HepG2 (cell line): ENCODE data around the gene PIM3. TPM values are rescaled to one million over a fixed set of nuclear protein-coding genes. Genes with fewer than 3 reads are reported as not detected.

Experiments
- ZNF12 ChIP-seq: sonication (generic); formaldehyde crosslinking; IDR thresholded peaks from 2 replicates; pipeline ENCODE4 v1.5.0; 2020; ENCODE audit warnings: missing genetic modification reagents
- polyA plus RNA-seq, 8 experiments: library from polyadenylated mRNA; depleted of rRNA in 3 of 8; stranded (reverse) in 7 of 8; unstranded in 1 of 8; fragments of >200 nt; fragmentation: Illumina TruSeq in 4 of 8; extraction: Trizol in 4 of 8; gene quantifications; 2 replicates each; pipeline versions ENCODE4 v1.2.1 to v1.2.3, GENCODE V29; 2011 to 2016; ENCODE audit warnings: low read depth in 4 of 8, missing spikeins in 1 of 8, mixed read lengths in 1 of 8; ENCODE audit not compliant: insufficient read depth in 1 of 8
- total RNA-seq, 5 experiments: library from RNA; depleted of rRNA; stranded (reverse); fragments of >200 nt; fragmentation: Illumina TruSeq; extraction: Trizol; gene quantifications; 2 replicates each; pipeline ENCODE4 v1.2.3, GENCODE V29; 2016; ENCODE audit warnings: low read depth in 1 of 5
- TF ChIP-seq, protein P1 (sequence below), 2 experiments: fragments of 450-650 bp in 1 of 2; sonication (generic) in 1 of 2; formaldehyde crosslinking in 1 of 2; IDR thresholded peaks; 2 replicates each; pipeline versions ENCODE4 v1.6.1 to v1.8.0; 2016 to 2022; ENCODE audit warnings: antibody characterized with exemption in 1 of 2, mild to moderate bottlenecking in 1 of 2, missing genetic modification reagents in 1 of 2

Gene PIM3
- total and polyA plus RNA-seq, 2 of the 13 experiments (the other 11 are each of a cell fraction or from before 2014, with no cell fraction given), result 21.6 to 31.2 TPM

DNA sequence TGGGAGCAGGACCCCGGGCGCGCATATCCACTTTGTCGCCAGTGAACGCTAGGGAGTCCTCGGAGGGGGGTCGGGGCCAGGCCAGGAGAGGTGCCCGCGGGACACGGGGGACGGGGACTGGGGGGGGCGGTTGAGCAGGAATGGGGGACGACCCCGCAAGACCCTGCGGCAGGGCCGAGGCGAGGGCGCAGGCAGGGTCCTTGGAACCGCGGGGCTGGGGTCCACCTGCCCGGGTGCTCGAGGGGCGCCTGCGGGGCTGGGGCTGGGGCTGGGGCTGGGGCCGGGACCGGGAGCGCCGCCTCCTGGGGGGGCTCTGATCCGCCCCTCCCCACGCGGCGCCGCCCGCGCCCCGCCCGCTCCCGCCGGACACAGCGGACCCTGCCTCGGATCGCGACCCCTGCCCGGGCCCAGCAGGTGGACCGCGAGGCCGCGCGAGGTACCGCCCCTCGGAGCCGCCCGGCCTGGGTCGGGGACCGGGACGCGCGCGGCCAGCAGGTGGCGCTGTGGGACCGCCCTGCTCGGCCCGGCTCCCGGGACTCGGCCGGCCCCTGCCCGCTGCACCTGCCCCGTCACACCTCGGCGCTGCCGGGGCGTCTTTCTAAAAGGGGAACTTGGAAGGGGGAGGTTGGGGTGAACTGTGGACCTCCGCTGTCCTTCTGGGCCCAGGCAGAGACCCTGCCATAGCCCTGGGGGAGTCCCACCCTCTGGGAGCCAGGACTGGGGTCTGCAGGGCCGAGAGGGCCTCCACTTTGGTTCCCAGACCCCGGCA lies 31.2 kb upstream of the PIM3 start (continued):
- TF ChIP-seq, protein P1, sequence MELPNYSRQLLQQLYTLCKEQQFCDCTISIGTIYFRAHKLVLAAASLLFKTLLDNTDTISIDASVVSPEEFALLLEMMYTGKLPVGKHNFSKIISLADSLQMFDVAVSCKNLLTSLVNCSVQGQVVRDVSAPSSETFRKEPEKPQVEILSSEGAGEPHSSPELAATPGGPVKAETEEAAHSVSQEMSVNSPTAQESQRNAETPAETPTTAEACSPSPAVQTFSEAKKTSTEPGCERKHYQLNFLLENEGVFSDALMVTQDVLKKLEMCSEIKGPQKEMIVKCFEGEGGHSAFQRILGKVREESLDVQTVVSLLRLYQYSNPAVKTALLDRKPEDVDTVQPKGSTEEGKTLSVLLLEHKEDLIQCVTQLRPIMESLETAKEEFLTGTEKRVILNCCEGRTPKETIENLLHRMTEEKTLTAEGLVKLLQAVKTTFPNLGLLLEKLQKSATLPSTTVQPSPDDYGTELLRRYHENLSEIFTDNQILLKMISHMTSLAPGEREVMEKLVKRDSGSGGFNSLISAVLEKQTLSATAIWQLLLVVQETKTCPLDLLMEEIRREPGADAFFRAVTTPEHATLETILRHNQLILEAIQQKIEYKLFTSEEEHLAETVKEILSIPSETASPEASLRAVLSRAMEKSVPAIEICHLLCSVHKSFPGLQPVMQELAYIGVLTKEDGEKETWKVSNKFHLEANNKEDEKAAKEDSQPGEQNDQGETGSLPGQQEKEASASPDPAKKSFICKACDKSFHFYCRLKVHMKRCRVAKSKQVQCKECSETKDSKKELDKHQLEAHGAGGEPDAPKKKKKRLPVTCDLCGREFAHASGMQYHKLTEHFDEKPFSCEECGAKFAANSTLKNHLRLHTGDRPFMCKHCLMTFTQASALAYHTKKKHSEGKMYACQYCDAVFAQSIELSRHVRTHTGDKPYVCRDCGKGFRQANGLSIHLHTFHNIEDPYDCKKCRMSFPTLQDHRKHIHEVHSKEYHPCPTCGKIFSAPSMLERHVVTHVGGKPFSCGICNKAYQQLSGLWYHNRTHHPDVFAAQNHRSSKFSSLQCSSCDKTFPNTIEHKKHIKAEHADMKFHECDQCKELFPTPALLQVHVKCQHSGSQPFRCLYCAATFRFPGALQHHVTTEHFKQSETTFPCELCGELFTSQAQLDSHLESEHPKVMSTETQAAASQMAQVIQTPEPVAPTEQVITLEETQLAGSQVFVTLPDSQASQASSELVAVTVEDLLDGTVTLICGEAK (IDR thresholded peaks at IDR 0.05), result no peak
- TF ChIP-seq, protein P1 (CRISPR knock-in tag; IDR thresholded peaks at IDR 0.05), result 0 out of 2 replicates have a peak, but pooled peaks have one; percentile 18
- no peak for TF ChIP-seq ZNF12 (CRISPR knock-in tag)
- TF ChIP-seq, all 625 proteins: peak for 14
